PFSK-1 (cell line): Measurements from ENCODE around the gene MRAP.

Source experiments
- FOXP2 ChIP-seq: optimal IDR thresholded peaks from 2 replicates; pipeline ENCODE3; 2011; ENCODE audit warnings: borderline replicate concordance, control low read depth, inconsistent platforms; ENCODE audit not compliant: insufficient read depth; ENCODE audit errors: extremely low read length, extremely low read depth
- POLR2AphosphoS5 ChIP-seq: IDR thresholded peaks from 2 replicates; pipeline ENCODE4 v1.6.1; 2012; ENCODE audit warnings: low read depth, mild to moderate bottlenecking, control low read depth, low read length, moderate library complexity
- REST ChIP-seq, 2 experiments: IDR thresholded peaks; 2 replicates each; pipeline versions ENCODE4 v1.6.1 to v1.8.0; 2011 to 2012; ENCODE audit warnings: low read depth in 2 of 2, low read length in 2 of 2, control low read depth in 1 of 2, inconsistent platforms in 1 of 2, mild to moderate bottlenecking in 1 of 2, moderate library complexity in 1 of 2; ENCODE audit not compliant: insufficient read depth in 1 of 2
- SIN3A ChIP-seq: IDR thresholded peaks from 2 replicates; pipeline ENCODE4 v1.6.1; 2012; ENCODE audit warnings: mild to moderate bottlenecking, low read length, moderate library complexity, borderline replicate concordance; ENCODE audit not compliant: insufficient read depth
- TAF1 ChIP-seq: IDR thresholded peaks from 2 replicates; pipeline ENCODE4 v1.6.1; 2012; ENCODE audit warnings: low read length, control low read depth, borderline replicate concordance; ENCODE audit not compliant: insufficient read depth

The MRAP gene

DNA sequence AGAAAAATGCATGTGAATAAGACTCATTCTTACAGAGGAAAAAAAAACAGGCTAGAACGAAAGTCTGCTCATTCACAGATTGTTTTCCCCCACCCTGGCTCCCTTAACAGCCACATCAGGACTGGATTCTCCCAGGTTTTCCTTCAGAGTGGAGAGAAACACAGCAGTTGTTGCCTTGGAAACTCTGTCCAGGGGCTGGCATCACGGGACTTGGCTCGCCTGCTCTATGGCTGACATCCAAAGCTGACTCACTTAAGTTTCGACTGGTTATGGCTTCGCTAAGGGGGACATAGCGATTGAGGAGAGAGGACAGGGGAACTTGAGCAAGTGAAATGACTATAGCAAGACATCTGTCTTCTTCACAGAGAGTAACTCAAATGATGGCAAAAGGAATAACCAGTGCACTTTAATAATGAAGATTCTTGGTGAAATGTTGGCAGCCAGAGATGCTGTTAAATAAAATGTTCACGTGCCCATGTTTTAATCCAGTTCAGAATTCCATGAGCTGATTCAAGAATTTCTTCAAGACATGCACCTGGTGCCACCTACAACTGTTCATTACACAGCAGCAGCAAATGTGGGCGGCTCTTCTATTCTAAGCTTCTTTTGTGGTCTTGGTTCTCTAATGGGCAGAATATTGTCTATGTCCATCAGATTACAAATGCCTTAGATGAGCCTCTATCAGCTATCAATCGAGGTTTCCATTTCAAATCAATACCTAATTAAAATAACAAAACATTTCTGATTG lies 41.6 kb upstream of the MRAP start:
- no peak for TF ChIP-seq FOXP2
- TF ChIP-seq REST (IDR thresholded peaks at IDR 0.05; ENCODE audit: insufficient read depth in 1 of 2, low read depth in 2 of 2, low read length in 2 of 2) = peak in 1 of 2 experiments; percentile 52; a peak in 1 of 4 replicates

- no peak for TF ChIP-seq TAF1
- TF ChIP-seq REST (IDR thresholded peaks at IDR 0.05; ENCODE audit: insufficient read depth in 1 of 2, low read depth in 2 of 2, low read length in 2 of 2) = peak; percentile 71 to 88
Measured at GRCh38 chr21:32257962-32258785, 40.5 kb upstream of the MRAP start.

- no peak for TF ChIP-seq TAF1
- TF ChIP-seq POLR2AphosphoS5 = no peak
- TF ChIP-seq SIN3A = no peak
- no peak for TF ChIP-seq REST (IDR thresholded peaks at IDR 0.05; ENCODE audit: insufficient read depth in 1 of 2, low read depth in 2 of 2, low read length in 2 of 2)
- TF ChIP-seq FOXP2 = no peak
Measured at GRCh38 chr21:32260130-32260529, 38.5 kb upstream of the MRAP start.

DNA sequence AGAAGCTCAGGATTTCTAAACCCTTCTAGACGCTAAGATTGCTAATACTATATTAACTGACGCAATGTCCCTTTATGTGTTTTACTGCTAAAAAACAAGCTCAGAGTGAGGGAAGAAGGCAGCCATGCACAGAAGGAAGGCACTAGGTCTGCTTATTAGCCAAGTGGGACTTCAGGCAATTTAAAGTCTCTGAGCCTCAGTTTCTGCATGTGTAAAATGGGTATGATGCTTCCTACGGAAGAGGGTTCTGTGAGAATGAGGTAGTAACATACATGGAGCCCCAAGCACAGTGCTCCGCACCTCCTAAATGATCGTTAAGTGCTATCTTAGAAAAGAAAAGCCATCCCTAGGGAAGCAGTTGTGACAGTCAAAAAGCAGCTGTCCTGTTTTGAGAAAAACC lies 36.7 kb upstream of the MRAP start:
- TF ChIP-seq TAF1 = no peak
- TF ChIP-seq POLR2AphosphoS5 = no peak
- TF ChIP-seq REST (IDR thresholded peaks at IDR 0.05; ENCODE audit: insufficient read depth in 1 of 2, low read depth in 2 of 2, low read length in 2 of 2) = no peak
- no peak for TF ChIP-seq FOXP2
- TF ChIP-seq SIN3A = no peak
